Measurements from ENCODE around the gene ADD1. TPM values are rescaled to one million over a fixed set of nuclear protein-coding genes. Genes with fewer than 3 reads are reported as not detected.
A peak's percentile ranks its signal among the peaks of the same experiment; 100 is the strongest.

ADD1 gene
- polyA plus RNA-seq, 1 donor = 183 TPM

DNA sequence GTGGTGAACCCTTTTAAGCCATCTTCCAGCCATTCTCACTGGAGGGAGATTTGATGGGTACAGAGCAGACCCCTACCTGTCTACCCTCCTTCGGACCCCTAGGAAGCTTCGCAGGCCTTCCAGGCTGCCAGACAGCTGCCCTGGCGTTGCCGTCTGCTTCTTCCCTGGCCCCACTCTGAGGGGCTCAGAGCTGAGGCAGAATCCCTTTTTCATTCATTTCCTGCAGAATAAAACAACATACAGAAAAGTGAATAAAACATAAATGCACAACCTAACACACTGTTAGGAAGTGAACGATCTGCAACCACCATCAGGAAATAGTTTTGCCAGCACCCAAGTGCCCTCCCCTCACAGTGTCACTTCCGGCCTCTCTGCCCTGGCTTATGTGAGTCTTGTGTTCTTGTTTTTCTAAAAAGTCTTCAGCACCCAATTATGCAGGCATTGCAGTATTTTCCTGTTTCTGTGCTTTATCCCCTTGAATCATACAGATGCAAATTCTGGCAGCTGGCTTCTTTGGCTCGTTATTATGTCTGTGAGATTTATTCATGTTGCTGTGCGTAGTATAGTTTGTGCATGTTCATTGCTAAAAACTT is 5.6 kb upstream of the ADD1 start:
- H3K4me1 ChIP-seq (ENCODE audit: control insufficient read depth, insufficient read depth, low read length) = no peaks in the 10 kb centered on the region
- no CpG with 5 or more reads among the region's 8 CpGs for WGBS (ENCODE audit: insufficient coverage, low lambda C conversion rate)
- peaks cover 28% of the 10 kb centered on the region for H3K36me3 ChIP-seq (ENCODE audit: control insufficient read depth, insufficient read depth, low read length)
- no peaks in the 10 kb centered on the region for H3K27me3 ChIP-seq (ENCODE audit: control insufficient read depth, insufficient read depth, low read length)
- no peaks in the 10 kb centered on the region for H3K9me3 ChIP-seq (ENCODE audit: control insufficient read depth, low read depth, low read length)
- no peak for DNase-seq
- no peak overlapping the region for H3K4me3 ChIP-seq (ENCODE audit: low read length)
- H3K27ac ChIP-seq (ENCODE audit: low read length) = peak overlapping the region; percentile 29

DNA sequence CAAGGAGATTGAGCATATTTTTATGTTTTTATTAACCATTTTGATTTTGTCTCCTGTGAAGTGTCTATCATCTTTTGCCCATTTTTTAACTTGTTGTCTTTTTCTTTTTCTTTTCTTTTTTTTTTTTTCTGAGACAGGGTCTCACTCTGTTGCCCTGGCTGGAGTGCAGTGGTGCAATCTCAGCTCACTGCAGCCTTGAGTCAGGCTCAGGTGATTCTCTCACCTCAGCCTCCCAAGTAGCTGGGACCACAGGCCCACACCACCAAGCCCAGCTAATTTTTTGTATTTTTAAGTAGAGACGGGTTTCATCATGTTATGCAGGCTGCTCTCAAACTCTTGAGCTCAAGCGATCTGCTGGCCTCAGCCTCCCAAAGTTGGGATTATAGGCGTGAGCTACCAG is 4.6 kb upstream of the ADD1 start:
- no peak for DNase-seq
- H3K27ac ChIP-seq (ENCODE audit: low read length) = no peak overlapping the region
- no peaks in the 10 kb centered on the region for H3K27me3 ChIP-seq (ENCODE audit: control insufficient read depth, insufficient read depth, low read length)
- WGBS (ENCODE audit: insufficient coverage, low lambda C conversion rate) = 100% methylated on average over 1 of the region's 3 CpGs
- H3K9me3 ChIP-seq (ENCODE audit: control insufficient read depth, low read depth, low read length) = no peaks in the 10 kb centered on the region
- H3K4me1 ChIP-seq (ENCODE audit: control insufficient read depth, insufficient read depth, low read length) = no peaks in the 10 kb centered on the region
- H3K4me3 ChIP-seq (ENCODE audit: low read length) = no peak overlapping the region
- H3K36me3 ChIP-seq (ENCODE audit: control insufficient read depth, insufficient read depth, low read length) = peaks cover 19% of the 10 kb centered on the region

DNA sequence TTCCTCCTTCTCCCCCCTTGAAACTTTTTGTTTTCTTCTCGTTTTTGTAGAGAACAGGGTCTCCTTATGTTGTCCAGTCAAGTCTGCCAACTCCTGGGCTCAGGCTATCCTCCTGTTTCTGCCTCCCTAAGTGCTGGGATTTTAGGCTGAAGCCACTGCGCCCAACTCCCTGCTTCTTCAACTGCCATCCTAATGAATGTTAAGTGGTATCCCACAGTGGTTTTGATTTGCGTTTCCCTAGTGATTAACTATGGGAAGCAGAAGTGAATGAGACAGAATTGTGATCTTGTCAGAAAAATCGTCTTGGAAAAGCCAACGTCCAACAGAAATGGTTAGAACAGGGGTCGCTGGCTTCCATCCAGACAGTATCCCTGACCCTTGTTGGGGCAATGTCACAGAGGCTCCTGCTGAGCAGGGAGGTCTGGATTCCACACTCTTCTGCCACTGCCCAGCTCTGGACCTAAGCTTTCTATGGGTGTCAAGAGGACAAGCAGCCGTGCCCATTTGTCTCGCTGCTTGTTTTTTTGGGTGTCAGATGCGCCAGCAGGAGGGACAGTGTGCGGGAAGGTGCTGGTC is 869 bp upstream of the ADD1 start:
- no peaks in the 10 kb centered on the region for H3K27me3 ChIP-seq (ENCODE audit: control insufficient read depth, insufficient read depth, low read length)
- H3K27ac ChIP-seq (ENCODE audit: low read length) = peak overlapping the region; percentile 84
- peak overlapping the region; percentile 85 for H3K4me3 ChIP-seq (ENCODE audit: low read length)
- DNase-seq = no peak
- WGBS (ENCODE audit: insufficient coverage, low lambda C conversion rate) = no CpG with 5 or more reads among the region's 10 CpGs
- no peaks in the 10 kb centered on the region for H3K9me3 ChIP-seq (ENCODE audit: control insufficient read depth, low read depth, low read length)
- no peaks in the 10 kb centered on the region for H3K36me3 ChIP-seq (ENCODE audit: control insufficient read depth, insufficient read depth, low read length)
- H3K4me1 ChIP-seq (ENCODE audit: control insufficient read depth, insufficient read depth, low read length) = peaks cover 7% of the 10 kb centered on the region

DNA sequence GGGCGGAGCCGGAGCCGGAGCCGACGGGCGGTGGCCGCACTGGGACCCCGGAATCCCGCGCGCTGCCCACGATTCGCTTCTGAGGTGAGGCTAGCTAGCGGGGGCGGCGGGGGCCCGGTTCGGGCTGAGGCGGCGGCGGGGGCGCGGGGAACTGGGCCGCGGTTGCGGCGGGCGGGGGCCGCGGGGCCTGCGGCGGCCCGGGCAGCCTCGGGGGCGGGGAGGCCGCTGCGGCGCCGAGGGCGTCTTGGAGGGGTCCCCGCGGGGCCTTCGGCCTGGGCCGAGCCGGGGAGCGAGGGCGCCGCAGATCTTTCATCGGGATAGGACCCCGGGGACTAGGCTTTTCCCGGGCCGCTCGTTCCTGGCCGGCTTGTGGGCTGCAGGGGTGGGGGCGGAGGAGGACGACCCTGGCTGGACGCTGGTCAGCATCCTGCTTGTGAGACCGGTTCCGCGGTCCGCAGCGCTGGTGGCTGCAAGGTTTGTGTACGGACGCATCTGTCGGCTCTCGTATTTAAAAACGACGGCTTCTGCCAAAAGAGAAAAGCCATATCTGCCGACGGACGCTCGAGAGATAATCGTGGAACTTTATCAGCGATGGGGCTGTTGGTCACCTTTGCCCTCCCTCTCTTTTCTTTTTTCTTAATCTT is 419 bp downstream of the ADD1 start:
- no peaks in the 10 kb centered on the region for H3K27me3 ChIP-seq (ENCODE audit: control insufficient read depth, insufficient read depth, low read length)
- H3K36me3 ChIP-seq (ENCODE audit: control insufficient read depth, insufficient read depth, low read length) = no peaks in the 10 kb centered on the region
- WGBS (ENCODE audit: insufficient coverage, low lambda C conversion rate) = 0% methylated on average over 8 of the region's 74 CpGs
- no peaks in the 10 kb centered on the region for H3K9me3 ChIP-seq (ENCODE audit: control insufficient read depth, low read depth, low read length)
- H3K4me1 ChIP-seq (ENCODE audit: control insufficient read depth, insufficient read depth, low read length) = peaks cover 12% of the 10 kb centered on the region
- peak in 1 of 2 donors; percentile 50 for DNase-seq
- H3K27ac ChIP-seq (ENCODE audit: low read length) = peak overlapping the region; percentile 91
- H3K4me3 ChIP-seq (ENCODE audit: low read length) = peak overlapping the region; percentile 93

DNA sequence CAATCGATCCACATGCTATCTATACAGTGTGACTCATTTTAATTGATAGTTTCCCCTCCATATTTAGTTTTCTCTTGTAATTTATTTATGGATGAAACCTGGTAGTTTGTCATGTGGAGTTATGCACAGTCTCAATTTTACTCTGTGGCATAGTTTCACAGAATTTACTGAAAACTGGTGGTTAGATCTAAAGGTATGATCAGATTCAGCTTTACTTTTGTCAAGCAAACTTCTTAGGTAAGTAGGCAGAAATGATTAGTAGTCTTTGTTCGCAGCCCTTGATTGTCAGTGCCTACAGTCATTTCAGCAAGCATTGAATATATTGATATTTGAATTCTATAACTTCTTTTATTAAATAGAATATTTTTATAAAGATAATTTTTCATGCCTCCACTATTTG is 2.5 kb downstream of the ADD1 start:
- no peak overlapping the region for H3K27ac ChIP-seq (ENCODE audit: low read length)
- no peak for DNase-seq
- 94% methylated on average over 2 of the region's 2 CpGs for WGBS (ENCODE audit: insufficient coverage, low lambda C conversion rate)
- H3K36me3 ChIP-seq (ENCODE audit: control insufficient read depth, insufficient read depth, low read length) = no peaks in the 10 kb centered on the region
- peaks cover 23% of the 10 kb centered on the region for H3K4me1 ChIP-seq (ENCODE audit: control insufficient read depth, insufficient read depth, low read length)
- H3K4me3 ChIP-seq (ENCODE audit: low read length) = no peak overlapping the region
- H3K9me3 ChIP-seq (ENCODE audit: control insufficient read depth, low read depth, low read length) = no peaks in the 10 kb centered on the region
- no peaks in the 10 kb centered on the region for H3K27me3 ChIP-seq (ENCODE audit: control insufficient read depth, insufficient read depth, low read length)

DNA sequence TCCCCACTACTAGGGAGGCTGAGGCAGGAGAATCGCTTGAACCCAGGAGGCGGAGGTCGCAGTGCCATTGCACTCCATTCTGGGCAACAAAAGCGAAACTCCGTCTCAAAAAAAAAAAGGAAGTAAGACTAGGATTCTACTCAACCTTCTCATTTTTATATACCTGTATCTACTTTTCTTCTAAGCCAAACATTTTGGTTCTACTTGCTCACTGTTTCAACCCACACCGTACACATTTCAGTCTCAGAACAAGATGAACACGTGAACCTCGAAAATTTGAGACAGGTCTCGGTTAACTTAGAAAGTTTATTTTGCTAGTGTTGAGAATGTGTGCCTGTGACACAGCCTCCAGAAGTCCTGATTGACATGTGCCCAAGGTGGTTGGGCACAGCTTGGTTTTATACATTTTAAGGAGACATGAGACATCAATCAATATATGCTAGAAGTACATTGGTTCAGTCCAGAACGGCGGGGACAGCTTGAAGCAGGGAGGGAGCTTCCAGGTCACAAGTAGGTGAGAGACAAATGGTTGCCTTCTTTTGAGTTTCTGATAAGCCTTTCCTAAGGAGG is 3.7 kb downstream of the ADD1 start:
- no peaks in the 10 kb centered on the region for H3K9me3 ChIP-seq (ENCODE audit: control insufficient read depth, low read depth, low read length)
- peaks cover 23% of the 10 kb centered on the region for H3K4me1 ChIP-seq (ENCODE audit: control insufficient read depth, insufficient read depth, low read length)
- no peaks in the 10 kb centered on the region for H3K36me3 ChIP-seq (ENCODE audit: control insufficient read depth, insufficient read depth, low read length)
- H3K27ac ChIP-seq (ENCODE audit: low read length) = no peak overlapping the region
- no peaks in the 10 kb centered on the region for H3K27me3 ChIP-seq (ENCODE audit: control insufficient read depth, insufficient read depth, low read length)
- DNase-seq = no peak
- H3K4me3 ChIP-seq (ENCODE audit: low read length) = no peak overlapping the region
- WGBS (ENCODE audit: insufficient coverage, low lambda C conversion rate) = 85% methylated on average over 2 of the region's 11 CpGs

DNA sequence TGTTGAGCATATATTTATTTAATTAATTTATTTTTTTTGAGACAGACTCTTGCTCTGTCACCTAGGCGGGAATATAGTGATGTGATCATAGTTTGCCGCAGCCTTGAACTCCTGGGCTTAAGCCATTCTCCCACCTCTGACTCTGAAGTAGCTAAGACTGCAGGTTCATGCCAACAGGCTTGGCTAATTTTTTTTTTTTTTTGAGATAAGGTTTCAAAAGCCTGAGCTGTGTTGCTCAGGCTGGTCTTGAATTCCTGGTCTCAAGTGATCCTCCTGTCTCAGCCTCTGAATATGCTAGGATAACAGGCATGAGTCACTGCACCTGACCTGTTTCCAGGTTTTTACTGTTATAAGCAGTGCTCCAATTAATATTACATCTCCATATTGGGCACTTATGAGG is 4.8 kb downstream of the ADD1 start:
- H3K4me3 ChIP-seq (ENCODE audit: low read length) = no peak overlapping the region
- 80% methylated on average over 1 of the region's 2 CpGs for WGBS (ENCODE audit: insufficient coverage, low lambda C conversion rate)
- peak in 1 of 2 donors; percentile 24 for DNase-seq
- no peaks in the 10 kb centered on the region for H3K27me3 ChIP-seq (ENCODE audit: control insufficient read depth, insufficient read depth, low read length)
- no peaks in the 10 kb centered on the region for H3K9me3 ChIP-seq (ENCODE audit: control insufficient read depth, low read depth, low read length)
- H3K36me3 ChIP-seq (ENCODE audit: control insufficient read depth, insufficient read depth, low read length) = no peaks in the 10 kb centered on the region
- peaks cover 26% of the 10 kb centered on the region for H3K4me1 ChIP-seq (ENCODE audit: control insufficient read depth, insufficient read depth, low read length)
- H3K27ac ChIP-seq (ENCODE audit: low read length) = peak overlapping the region; percentile 61

DNA sequence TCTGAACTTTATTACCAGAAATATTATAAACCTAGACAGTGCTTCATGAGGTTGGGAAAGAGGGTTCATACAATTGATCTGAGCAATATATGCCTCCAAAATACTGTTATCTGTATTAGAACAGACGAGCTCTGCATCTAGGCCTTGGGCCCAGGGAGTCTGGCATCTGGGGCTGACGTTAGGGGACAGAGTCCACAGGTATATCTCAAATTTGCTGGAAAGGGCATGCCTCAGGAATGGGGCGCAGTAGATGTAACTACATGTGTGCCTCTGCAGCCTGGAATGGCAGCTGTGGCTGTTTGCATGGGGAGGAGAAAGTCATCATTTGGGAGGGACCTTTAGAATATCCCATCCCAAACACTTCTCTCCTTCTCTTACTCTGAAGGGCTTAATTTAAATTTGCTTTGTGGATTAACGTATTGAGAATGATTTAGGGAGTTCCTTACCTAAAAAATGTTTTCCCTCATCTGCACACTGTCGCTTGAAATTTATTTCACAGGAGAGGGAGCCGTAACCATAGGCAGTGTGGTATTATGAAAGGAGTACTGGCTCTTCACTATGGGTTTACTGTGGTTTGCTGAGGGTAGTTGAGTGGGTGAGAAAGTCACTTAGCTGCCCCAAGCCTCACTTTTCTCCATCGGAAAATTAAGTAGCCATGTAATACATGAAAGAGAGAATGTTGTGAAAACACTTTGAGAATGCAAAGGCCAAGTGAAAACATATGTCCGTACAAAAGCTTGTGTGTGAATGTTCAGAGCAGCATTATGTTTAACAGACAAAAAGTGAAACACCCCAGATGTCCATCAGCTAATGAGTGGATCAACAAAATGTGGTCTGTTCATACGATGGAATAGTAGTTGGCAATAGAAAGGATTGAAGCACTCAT is 5.9 kb downstream of the ADD1 start:
- Histone ChIP-seq H3K27me3 (ENCODE audit: control insufficient read depth, insufficient read depth, low read length) (no peaks in the 10 kb centered on the region), H3K9me3 (ENCODE audit: control insufficient read depth, low read depth, low read length) (no peaks in the 10 kb centered on the region), H3K4me1 (ENCODE audit: control insufficient read depth, insufficient read depth, low read length) (peaks cover 26% of the 10 kb centered on the region), H3K36me3 (ENCODE audit: control insufficient read depth, insufficient read depth, low read length) (peaks cover 8% of the 10 kb centered on the region), H3K4me3 (ENCODE audit: low read length) (no peak overlapping the region), H3K27ac (ENCODE audit: low read length) (peak overlapping the region; percentile 61)
- 79% methylated on average over 2 of the region's 9 CpGs for WGBS (ENCODE audit: insufficient coverage, low lambda C conversion rate)
- peak; percentile 78 to 86 for DNase-seq

DNA sequence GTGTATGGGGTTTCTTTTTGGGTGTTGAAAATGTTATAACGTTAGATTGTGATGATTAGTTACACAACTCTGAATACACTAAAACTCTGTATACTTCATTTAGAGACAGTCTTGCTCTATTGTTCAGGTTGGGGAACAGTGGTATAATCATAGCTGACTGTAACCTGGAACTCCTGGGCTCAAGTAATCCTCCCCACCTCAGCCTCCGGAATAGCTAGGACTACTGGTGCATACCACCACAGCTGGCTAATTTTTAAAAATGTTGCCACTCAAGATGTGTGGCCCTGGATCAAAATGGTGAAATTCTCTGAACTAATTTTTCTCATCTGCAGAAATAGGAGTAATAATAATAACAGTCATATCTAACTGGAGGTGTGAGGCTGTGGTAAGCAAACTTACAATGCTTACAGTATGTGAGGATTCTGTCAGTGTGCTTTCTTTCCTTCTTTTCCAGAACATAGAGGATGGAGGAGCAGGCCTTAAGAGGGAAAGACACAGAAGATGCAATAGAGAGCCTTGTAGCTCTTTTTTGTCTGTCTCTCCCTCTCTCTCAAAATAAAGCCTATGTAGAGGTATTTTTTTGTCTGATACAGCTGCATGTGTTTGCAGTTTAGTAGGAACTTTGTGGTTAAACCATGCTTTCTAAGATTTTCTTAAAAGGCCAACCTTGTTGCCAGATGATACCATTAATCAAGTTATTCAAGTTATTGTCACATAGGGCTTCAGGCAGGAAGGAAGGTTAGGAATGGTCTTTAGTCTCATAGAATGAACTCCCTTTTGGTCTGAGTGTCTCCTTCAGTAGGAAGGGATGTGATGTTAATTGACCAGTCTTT is 7.5 kb downstream of the ADD1 start:
- no peak overlapping the region for H3K27ac ChIP-seq (ENCODE audit: low read length)
- H3K4me3 ChIP-seq (ENCODE audit: low read length) = no peak overlapping the region
- no peak for DNase-seq
- no peaks in the 10 kb centered on the region for H3K27me3 ChIP-seq (ENCODE audit: control insufficient read depth, insufficient read depth, low read length)
- H3K36me3 ChIP-seq (ENCODE audit: control insufficient read depth, insufficient read depth, low read length) = peaks cover 12% of the 10 kb centered on the region
- peaks cover 18% of the 10 kb centered on the region for H3K4me1 ChIP-seq (ENCODE audit: control insufficient read depth, insufficient read depth, low read length)
- H3K9me3 ChIP-seq (ENCODE audit: control insufficient read depth, low read depth, low read length) = no peaks in the 10 kb centered on the region
- no CpG with 5 or more reads among the region's 2 CpGs for WGBS (ENCODE audit: insufficient coverage, low lambda C conversion rate)

Data from large intestine (tissue), 3 donors.